Skeletal muscle cell (primary cell): ENCODE results near the gene ZNF212.
"Not testable (repeated sequence)": the region's sequence is repeated elsewhere in the genome, so short reads cannot be mapped to it uniquely, and the experiment has no call there.

ENCODE experiments used
- DNase-seq: peaks from one replicate; pipeline ENCODE4 v3.0.0-alpha.2; 2010; ENCODE audit warnings: low read depth
- H3K4me3 ChIP-seq: 2 replicates; pipeline ENCODE4 v1.5.1; 2011; ENCODE audit warnings: low read depth, mild to moderate bottlenecking, control low read depth, low read length, moderate library complexity

Gene ZNF212

DNA sequence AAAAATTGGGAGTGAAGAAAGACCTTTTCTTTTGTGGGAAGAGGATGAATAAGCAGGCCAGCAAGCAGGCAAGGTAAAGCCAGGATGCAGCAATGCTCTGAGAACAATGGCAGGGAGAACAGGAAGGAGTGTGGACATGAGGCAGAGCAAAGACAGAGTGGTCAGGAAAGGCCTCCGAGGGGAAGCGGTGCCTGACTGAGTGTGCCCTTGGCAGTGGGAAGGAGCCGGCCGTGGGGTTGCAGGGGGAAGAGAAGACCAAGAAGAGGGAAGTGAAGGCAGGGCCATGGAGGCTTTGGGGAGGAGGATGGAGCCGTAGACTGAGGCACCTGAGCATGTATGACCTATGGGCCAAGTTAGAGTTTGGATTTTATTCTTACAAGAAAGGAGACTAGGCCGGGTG lies 21.9 kb upstream of the ZNF212 start:
- no peak for DNase-seq
- no peak overlapping the region for H3K4me3 ChIP-seq

DNA sequence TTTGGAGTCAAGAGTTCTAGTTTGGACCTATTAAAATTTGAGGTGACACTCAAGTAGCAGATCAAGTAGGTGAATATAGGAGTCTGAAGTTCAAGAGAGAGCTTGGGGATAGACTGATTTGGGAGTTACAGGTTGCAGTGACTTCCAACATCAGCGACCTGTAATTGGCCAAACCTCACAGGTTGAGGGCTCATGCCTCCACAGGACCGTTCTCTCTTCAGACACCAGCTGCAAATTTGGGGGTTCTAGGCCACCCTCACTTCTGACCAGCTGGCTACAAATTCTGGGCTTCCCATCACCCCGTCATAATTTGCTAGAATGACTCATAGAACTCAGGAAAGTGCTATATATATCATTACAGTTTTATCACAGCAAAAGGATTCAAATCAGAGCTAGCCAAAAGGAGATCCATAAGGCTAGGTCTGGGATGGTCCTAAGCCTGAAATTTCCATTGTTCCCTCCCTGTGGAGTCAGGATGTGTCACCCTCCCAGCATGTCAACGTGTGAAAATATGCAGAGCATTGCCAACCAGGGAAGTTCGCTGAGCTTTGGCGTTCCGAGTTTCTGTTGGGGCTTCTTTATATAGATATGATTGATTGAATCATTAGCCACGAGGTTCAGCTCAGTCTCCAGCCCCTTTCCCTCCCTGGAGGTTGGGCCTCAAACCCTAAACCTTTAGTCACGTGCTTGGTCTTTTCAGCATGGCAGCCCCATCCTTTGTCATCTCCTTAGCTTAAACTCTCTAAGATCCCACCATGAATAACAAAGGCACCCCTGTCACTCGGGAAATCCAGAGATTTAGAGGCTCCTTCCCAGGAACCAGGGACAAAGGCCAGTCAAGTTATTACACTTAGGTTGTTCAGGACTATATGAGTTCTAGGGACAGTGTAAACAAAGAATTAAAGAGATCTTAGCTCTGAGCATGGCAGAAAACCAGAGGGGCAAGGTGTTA lies 20.7 kb upstream of the ZNF212 start:
- DNase-seq = no peak
- no peak overlapping the region for H3K4me3 ChIP-seq

DNA sequence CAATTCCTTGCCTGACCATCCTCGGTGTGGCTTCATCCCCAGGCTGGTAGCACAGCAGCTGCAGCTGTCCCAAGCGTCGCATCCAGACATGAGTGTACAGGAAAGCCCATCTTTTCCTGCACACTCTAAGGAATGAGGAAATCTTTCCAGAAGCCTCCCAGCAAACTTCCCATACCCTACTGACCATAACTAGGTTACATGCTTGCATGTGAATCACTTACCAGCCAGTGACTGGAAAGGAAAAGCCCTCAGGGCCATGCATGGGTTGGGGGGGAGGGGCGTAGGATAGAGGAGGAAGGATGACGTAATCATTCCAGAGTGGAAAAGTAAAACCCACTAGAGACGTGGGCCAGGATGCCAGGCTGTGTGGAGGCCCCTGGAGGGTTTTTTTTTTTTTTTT lies 18.9 kb upstream of the ZNF212 start:
- H3K4me3 ChIP-seq = no peak overlapping the region
- DNase-seq = peak; percentile 23

DNA sequence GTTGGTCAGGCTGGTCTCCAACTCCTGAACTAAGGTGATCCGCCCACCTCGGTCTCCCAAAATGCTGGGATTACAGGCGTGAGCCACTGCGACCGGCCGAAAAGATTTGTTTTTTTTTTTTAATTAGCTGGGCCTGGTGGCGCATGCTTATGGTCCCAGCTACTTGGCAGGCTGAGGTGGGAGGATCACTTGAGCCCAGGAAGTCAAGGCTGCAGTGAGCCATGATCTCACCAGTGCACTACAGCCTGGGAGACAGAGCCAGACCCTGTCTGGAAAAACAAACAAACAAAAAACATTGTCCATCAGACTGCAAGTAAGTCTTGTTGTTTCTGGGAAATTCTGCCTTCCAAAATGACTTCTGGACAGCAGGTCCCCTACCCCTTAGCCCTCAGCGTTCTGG lies 16.3 kb upstream of the ZNF212 start:
- no peak overlapping the region for H3K4me3 ChIP-seq
- DNase-seq = no peak

DNA sequence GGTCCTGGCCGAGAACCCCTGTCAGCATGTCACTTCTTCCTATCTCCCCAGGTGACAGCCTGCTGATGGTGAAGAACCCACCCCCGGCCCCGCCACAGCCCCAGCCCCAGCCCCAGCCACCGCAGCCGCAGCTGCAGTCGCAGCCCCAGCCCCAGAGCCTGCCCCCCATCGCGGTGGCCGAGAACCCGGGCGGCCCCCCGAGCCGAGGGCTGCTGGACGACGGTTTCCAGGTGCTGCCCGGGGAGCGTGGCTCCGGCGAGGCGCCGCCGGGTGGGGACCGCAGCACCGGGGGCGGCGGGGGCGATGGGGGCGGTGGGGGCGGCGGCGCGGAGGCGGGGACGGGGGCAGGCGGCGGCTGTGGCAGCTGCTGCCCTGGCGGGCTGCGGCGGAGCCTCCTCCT lies 15.7 kb upstream of the ZNF212 start:
- DNase-seq = no peak
- H3K4me3 ChIP-seq = no peak overlapping the region

DNA sequence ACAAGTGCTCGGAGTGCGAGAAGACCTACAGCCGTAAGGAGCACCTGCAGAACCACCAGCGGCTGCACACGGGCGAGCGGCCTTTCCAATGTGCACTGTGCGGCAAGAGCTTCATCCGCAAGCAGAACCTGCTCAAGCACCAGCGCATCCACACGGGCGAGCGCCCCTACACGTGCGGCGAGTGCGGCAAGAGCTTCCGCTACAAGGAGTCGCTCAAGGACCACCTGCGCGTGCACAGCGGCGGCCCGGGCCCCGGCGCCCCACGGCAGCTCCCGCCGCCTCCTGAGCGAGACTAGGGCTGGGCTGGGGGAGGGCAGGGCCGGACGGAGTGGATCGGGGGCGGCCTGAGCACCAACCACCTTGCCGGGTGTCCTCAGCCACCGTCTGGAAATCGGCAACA lies 15.1 kb upstream of the ZNF212 start:
- H3K4me3 ChIP-seq = no peak overlapping the region
- no peak for DNase-seq

DNA sequence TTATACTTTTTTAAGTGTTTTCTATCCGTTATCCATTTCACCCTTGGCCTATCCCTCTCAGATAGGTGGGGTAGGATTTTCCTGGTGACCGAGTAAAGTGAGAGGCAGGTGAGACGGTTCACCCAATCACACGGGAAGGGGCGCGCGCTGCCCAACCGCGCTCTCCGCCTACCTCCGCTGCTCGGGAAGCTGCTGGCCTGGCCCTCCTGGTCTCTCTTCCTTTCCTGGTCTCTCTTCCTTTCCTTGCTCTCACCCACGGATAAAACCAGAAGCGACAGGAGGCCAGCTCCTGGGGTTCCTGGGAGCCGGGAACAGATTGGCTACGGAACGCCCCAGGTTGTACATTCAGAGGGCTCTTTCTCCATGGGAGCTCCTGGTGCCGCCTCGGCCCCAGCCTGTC lies 14.3 kb upstream of the ZNF212 start:
- no peak for DNase-seq
- no peak overlapping the region for H3K4me3 ChIP-seq

DNA sequence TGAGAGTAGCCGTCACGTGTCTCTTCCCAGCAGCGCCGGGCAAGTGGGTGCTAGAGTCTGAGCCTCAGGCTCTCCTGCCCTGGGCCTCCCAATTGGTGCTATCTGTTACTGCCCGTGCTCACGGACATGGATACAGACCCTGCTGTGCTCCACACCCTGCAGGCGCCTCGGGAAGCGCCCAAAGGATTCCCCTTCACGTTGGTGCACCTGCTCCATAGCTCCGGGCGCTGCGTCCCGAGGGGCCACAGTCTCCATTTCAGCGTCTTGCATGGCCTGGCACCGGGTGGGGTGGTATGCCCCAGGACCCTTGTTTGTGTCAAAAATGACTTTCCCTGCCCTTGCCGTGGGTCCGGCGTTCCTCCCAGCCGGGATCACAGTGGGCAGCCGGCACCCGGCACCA lies 13.8 kb upstream of the ZNF212 start:
- H3K4me3 ChIP-seq = no peak overlapping the region
- DNase-seq = no peak

DNA sequence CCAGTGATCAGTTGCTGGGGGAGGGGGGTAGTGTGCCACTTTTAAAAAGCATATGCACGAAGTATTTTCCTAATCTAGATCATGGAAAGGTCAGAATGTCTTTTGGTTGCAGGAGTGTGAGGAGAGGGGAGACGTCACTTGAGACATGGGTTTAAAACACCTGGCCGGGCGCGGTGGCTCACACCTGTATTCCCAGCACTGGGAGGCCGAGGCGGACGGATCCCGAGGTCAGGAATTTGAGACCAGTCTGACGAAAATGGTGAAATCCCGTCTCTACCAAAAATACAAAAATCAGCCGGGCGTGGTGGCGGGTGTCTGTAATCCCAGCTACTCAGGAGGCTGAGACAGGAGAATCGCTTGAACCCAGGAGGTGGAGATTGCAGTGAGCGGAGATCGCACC lies 13.1 kb upstream of the ZNF212 start:
- DNase-seq, H3K4me3 ChIP-seq: not testable (repeated sequence)

DNA sequence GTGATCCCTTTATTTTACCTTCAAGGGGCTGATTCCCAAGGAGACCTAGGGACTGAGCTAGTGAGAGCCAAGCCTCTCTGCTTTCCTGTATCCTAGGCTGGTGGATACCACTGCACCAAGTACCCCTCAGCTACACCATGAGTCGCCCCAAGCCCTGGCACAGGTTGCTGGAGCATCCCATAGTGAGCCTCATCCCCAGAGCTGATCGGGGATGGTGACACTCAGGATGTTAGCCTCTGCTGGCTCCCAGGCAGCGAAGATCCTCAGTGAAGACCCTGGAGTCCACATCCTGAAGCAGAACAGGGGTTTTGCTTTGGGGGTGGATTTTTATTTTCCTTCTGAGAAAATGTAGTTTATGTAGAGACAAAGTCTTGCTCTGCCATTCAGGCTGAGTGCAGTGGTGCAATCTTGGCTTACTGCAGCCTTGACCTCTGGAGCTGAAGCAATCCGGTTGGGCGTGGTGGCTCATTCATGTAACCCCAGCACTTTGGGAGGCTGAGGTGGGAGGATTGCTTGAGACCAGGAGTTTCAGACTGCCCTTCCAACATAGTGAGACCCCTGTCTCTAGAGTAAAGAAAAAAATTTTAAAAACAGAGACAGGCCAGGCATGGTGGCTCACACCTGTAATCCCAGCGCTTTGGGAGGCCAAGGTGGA lies 12.5 kb upstream of the ZNF212 start:
- H3K4me3 ChIP-seq = no peak overlapping the region
- no peak for DNase-seq

DNA sequence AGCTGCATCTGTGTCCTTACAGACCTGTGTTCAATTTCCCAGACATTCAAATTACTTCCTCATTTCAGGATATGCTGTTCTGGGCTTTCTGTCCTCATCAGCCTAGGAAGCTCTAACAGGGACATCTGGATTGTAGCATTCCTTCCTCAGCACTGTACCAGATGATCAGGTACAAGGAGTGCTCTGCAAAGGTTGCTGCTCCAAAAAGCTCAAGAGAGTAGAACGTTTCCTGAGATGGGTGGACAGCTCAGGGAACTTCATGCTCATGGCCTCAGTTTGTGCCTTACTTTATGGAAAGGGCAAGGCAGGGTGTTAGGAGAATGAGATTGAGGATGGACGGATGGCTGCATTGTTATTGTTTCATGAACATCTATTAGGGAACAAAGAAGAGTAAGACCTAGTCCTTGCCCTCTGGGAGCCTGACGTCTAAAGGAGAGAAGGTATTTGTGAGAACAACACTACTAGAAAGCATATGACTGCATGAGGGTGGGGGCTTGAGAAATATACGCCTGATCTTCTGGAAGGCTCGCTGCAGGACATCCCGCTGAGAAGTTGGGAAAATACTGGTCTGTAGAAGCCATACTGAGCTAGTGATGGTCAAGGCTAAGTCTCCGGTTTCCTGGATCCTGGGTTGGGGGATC lies 10.5 kb upstream of the ZNF212 start:
- no peak for DNase-seq
- H3K4me3 ChIP-seq = no peak overlapping the region

DNA sequence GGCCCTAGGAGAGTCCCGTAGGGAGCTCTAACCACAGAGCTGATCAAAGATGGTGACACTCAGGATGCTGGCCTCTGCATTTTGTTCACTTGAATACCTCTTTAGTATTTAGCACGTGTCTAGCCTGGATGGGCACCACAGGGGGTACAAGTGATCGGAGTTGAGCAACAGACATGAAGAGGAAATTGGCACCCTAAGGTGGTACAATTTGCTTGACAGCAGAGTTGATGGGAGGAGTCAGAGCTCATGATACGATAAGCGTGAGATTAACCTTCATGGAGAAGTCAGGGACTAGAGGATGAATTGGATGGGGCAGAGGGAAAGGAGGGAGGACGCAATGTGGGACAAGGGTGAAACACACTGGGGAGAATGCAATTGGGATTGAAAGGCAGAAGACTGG lies 9.9 kb upstream of the ZNF212 start:
- no peak for DNase-seq

DNA sequence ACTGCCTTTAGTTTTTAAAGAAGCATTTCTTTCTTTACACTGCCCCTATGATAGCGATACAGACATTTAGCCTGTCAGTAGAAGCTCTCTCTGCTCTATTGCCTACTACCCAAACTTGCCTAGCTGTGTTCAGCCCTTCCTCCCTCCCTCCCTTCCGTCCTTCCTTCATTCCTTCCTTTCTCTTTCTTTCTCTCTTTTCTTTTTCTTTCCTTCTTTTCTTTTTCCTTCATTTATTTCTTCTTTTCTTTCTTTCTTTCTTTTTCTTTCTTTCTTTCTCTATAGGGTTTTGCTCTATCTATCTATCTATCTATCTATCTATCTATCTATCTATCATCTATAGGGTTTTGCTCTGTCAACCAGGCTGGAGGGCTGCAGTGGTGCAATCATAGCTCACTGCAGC lies 7.1 kb upstream of the ZNF212 start:
- no peak for DNase-seq
- no peak overlapping the region for H3K4me3 ChIP-seq

More for the DNA sequence above, 9.9 kb upstream of the ZNF212 start:
- H3K4me3 ChIP-seq = no peak overlapping the region

DNA sequence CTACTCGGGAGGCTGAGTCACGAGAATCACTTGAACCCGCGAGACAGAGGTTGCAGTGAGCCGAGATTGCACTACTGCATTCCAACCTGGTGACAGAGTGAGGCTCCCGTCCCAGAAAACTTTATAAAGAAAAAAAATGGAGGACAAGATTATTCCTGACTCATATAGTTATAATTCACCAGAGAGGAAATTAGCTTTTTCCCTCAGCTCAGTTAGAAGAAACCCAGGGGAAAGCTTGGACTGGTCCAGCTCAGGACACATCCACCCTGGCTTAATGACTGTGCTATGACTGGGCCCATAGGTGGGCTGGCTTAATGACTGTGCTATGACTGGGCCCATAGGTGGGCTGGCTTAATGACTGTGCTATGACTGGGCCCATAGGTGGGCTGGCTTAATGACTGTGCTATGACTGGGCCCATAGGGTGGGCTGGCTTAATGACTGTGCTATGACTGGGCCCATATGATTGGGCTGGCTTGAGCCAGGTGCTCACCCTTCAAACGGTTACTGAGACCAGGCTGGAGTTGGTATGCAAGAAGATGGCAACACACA lies 5.7 kb upstream of the ZNF212 start:
- not testable (repeated sequence) for H3K4me3 ChIP-seq
- DNase-seq = peak; percentile 59

DNA sequence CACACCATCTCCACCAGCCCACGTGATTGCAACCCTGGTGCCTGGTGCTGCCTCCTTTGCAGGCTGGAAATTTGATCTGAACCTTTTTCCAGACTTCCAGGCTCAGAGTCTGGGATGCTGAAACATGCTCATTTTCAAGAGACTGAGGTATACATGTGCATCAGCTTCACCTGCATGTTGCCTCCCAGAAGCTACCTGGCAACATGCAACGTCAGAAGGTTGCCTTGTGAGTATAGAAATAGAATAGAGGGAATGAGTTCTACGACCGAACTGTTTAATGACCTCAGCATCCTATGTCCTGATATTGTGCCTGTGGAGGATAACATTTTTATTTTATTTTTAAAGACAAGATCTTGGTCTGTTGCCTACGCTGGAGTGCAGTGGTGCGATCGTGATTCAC lies 1.9 kb upstream of the ZNF212 start:
- no peak for DNase-seq
- no peak overlapping the region for H3K4me3 ChIP-seq

DNA sequence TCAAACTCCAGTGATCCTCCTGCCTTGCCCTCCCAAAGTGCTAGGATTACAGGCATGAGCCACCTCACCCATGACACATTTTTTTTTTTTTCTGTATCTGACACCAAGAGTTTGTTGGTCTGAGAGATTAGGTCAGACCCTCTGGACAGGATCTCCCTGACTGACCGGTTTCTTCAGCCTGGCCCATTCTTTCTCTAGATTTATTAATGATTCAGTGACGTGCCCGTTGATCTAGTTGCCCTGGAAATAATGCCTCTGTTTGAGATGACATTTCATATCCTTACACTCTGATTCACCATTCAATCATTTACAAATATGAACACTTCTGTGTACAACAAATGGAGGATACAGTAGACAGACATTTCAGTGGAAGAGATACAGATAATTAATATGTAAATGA lies 1.4 kb upstream of the ZNF212 start:
- H3K4me3 ChIP-seq = no peak overlapping the region
- DNase-seq = no peak

DNA sequence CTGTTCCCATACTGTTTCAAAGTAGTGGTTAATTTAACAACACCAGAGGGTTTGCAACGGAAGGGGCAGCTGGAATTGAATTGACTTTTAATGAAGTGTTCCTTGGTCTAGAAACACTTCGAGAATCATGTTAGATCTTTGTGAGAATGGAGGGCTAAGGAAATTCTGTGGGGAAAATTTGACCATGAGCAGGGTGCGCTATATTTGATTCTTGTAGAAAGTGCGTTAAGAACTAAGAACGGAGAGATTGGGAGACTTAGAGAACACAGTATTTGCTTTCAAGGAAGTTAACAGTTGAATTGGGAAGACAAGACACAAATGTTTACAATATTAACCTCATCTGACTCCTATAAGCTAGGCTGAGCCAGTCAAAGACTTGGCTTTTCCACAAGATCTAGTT lies 1.2 kb downstream of the ZNF212 start:
- no peak for DNase-seq
- H3K4me3 ChIP-seq = peak overlapping the region; percentile 85

DNA sequence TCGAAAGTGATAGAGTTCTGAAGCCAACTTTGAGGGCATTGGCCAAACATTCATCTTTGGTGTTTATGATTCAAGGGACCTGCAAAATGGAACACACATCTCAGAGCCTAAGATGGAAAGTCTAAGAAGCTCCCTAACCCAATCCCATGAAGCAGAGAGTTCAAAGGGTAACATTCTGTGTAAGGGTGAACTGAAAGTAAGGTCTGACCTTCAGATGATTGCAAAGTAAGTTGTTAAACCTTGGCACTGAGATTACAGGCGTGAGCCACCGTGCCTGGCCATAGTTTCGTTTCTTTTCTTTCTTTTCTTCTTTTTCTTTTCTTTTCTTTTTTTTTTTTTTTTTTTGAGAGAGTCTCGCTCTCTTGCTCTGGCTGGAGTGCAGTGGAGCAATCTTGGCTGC lies 2.2 kb downstream of the ZNF212 start:
- H3K4me3 ChIP-seq = no peak overlapping the region
- no peak for DNase-seq

DNA sequence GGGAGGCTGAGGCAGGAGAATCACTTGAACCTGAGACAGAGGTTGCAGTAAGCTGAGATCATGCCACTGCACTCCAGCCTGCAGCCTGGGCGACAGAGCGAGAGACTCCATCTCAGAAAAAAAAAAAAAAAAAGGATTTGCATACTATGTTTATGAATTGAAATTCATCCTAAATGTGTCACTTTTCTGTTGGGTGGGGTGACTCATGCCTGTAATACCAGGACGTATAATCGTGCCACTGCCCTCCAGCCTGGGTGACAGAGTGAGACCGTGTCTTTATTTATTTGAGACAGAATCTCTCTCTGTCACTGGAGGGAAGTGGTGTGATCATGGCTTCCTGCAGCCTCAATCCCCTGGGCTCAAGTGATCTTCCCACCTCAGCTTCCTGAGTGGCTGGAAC lies 5.8 kb downstream of the ZNF212 start:
- no peak for DNase-seq
- H3K4me3 ChIP-seq = no peak overlapping the region

DNA sequence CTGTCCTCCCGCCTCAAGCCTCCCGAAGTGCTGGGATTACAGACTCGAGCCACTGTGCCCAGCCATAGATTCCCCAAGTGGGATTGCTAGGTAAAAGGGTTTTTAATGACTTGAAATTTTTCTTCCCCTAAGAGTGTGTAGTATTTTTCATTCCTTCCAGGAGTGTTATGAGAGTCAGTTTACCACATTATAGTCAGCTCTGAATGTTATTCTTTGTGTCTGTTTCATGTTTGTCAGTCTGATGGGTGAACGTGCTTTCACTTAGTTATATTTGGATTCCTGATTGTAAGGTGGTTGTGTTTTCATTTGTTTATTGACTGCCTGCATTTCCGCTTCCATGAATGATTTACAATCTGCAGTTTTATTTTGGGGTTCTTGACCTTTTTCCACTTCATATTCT lies 6.3 kb downstream of the ZNF212 start:
- H3K4me3 ChIP-seq = no peak overlapping the region
- no peak for DNase-seq
